ENCODE measurements around the gene CCDC27. TPM values are rescaled to one million over a fixed set of nuclear protein-coding genes. Genes with fewer than 3 reads are reported as not detected.

CCDC27 gene
- polyA plus RNA-seq, 3 donors, result not detected

DNA sequence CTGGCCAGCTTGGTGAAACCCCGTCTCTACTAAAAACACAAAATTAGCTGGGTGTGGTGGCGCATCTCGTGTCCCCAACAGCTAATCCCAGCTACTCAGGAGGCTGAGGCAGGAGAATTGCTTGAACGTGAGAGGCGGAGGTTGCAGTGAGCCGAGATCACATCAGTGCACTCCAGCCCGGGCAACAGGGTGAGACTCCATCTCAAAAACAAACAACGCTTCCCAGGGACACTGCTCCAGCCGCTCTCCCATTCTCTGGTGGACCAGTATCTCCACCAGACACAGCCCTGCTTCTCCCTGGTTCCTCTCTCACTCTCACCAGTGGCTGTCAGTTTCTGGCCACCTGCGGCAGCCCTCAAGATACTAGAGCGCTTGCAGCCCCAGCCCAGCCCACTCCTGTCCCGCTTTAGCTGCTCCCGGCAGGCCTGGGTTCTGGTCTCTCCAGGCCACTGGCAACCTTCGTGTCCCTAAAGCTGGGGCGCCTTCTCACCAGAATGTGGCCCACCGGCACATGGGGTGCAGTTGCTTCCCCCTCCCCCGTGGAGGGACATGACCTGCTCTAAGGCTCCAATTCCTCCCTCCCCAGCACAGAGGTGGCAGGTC, 65.0 kb downstream of the CCDC27 start:
- 95% methylated on average over 14 of the region's 17 CpGs for WGBS (ENCODE audit: insufficient coverage)
- Histone ChIP-seq H3K79me2 (ENCODE audit: insufficient read depth, low read length) (no peaks in the 10 kb centered on the region), H2AFZ (ENCODE audit: insufficient read depth, low read depth, low read length, poor library complexity, severe bottlenecking) (no peak overlapping the region), H3K27ac (ENCODE audit: low read depth in 1 of 2, low read length in 2 of 2) (no peak overlapping the region), H3K9ac (ENCODE audit: insufficient read depth, low read length, poor library complexity, severe bottlenecking) (no peak overlapping the region), H3K27me3 (ENCODE audit: control insufficient read depth in 2 of 2, insufficient read depth in 2 of 2, low read length in 2 of 2) (no peaks in the 10 kb centered on the region), H3K4me3 (replicated peaks in 1 of 3; ENCODE audit: low read depth in 2 of 3, low read length in 3 of 3) (no peak overlapping the region), H3K9me3 (replicated peaks in 1 of 2; ENCODE audit: control insufficient read depth in 1 of 2, insufficient read depth in 1 of 2, low read length in 2 of 2) (no peaks in the 10 kb centered on the region), H3K4me2 (replicated peaks; ENCODE audit: extremely low read depth, low read length, poor library complexity, severe bottlenecking) (no peak overlapping the region), H3K36me3 (replicated peaks in 1 of 2; ENCODE audit: control insufficient read depth in 1 of 2, insufficient read depth in 2 of 2, low read length in 2 of 2) (peaks cover 17 to 63% of the 10 kb centered on the region in 2 donors), H3K4me1 (ENCODE audit: control insufficient read depth in 1 of 2, insufficient read depth in 2 of 2, low read length in 2 of 2) (no peaks in the 10 kb centered on the region), H4K20me1 (ENCODE audit: insufficient read depth, low read length) (no peaks in the 10 kb centered on the region)
- Mint-ChIP-seq H3K27me3 (ENCODE audit: low read depth in 3 of 3) (peaks cover 0 to 5% (median 0%) of the 10 kb centered on the region in 3 donors), H3K27ac (no peak overlapping the region), H3K36me3 (peaks cover 51% of the 10 kb centered on the region in 2 donors), H3K4me3 (no peak overlapping the region), H3K9me3 (no peaks in the 10 kb centered on the region), H3K4me1 (peaks cover 6% of the 10 kb centered on the region)
- TF ChIP-seq, protein P1, sequence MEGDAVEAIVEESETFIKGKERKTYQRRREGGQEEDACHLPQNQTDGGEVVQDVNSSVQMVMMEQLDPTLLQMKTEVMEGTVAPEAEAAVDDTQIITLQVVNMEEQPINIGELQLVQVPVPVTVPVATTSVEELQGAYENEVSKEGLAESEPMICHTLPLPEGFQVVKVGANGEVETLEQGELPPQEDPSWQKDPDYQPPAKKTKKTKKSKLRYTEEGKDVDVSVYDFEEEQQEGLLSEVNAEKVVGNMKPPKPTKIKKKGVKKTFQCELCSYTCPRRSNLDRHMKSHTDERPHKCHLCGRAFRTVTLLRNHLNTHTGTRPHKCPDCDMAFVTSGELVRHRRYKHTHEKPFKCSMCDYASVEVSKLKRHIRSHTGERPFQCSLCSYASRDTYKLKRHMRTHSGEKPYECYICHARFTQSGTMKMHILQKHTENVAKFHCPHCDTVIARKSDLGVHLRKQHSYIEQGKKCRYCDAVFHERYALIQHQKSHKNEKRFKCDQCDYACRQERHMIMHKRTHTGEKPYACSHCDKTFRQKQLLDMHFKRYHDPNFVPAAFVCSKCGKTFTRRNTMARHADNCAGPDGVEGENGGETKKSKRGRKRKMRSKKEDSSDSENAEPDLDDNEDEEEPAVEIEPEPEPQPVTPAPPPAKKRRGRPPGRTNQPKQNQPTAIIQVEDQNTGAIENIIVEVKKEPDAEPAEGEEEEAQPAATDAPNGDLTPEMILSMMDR (IDR thresholded peaks at IDR 0.05), result no peak
- intact Hi-C loops (cut with micrococcal nuclease), result no loop called here
- no peak for DNase-seq

DNA sequence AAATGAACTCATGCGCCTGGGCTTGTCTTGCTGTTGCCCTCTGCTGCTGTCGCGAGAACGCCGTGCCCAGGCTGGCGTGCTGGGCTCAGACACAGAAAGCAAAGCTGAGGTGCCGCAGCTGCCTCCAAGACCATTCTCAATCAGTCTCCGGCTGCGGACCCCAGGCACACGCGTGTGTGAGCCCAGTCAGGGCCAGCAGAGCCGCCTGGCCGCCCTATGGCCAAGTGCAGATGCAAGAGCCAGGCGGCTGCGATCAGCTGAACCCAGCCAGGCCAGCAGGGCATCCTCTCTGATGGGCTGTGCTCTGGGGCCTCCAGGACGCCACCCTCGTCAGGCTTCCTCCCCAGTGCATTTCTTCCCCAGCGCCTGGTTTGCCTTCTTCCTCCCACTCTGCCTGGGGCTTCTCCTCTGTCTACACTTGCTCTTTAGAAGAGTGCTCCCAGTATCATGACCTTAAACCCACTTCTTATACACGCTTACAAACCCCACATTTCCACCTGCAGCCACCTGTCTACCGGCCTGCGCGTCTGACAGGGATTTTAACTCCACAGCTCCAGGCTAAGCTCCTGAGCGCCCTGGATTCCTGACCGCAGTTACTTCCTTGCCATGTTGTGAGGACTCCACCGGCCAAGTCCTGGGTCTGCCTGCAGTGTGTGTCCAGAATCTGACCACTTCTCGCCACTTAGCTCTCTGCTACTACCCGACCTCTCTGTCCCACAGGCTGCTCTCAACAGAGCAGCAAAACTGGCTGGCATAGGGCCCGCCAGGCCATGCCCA, 65.8 kb downstream of the CCDC27 start:
- Mint-ChIP-seq H3K4me3 (peak overlapping the region in 1 of 2 donors; percentile 5), H3K4me1 (peaks cover 6% of the 10 kb centered on the region), H3K27me3 (ENCODE audit: low read depth in 3 of 3) (peaks cover 0 to 5% (median 0%) of the 10 kb centered on the region in 3 donors), H3K36me3 (peaks cover 57 to 59% of the 10 kb centered on the region in 2 donors), H3K9me3 (no peaks in the 10 kb centered on the region), H3K27ac (peak overlapping the region in 3 of 7 donors; percentile 7 to 19 (median 16))
- no peak overlapping the region for H3K27ac ChIP-seq (ENCODE audit: low read depth in 1 of 2, low read length in 2 of 2)
- no peak overlapping the region for H2AFZ ChIP-seq (ENCODE audit: insufficient read depth, low read depth, low read length, poor library complexity, severe bottlenecking)
- no peaks in the 10 kb centered on the region for H3K4me1 ChIP-seq (ENCODE audit: control insufficient read depth in 1 of 2, insufficient read depth in 2 of 2, low read length in 2 of 2)
- no peaks in the 10 kb centered on the region for H3K9me3 ChIP-seq (replicated peaks in 1 of 2; ENCODE audit: control insufficient read depth in 1 of 2, insufficient read depth in 1 of 2, low read length in 2 of 2)
- H3K79me2 ChIP-seq (ENCODE audit: insufficient read depth, low read length), result no peaks in the 10 kb centered on the region
- DNase-seq, result no peak
- no peak overlapping the region for H3K4me2 ChIP-seq (replicated peaks; ENCODE audit: extremely low read depth, low read length, poor library complexity, severe bottlenecking)
- intact Hi-C loops (cut with micrococcal nuclease), result no loop called here
- peaks cover 20 to 71% of the 10 kb centered on the region in 2 donors for H3K36me3 ChIP-seq (replicated peaks in 1 of 2; ENCODE audit: control insufficient read depth in 1 of 2, insufficient read depth in 2 of 2, low read length in 2 of 2)
- H3K27me3 ChIP-seq (ENCODE audit: control insufficient read depth in 2 of 2, insufficient read depth in 2 of 2, low read length in 2 of 2), result no peaks in the 10 kb centered on the region
- TF ChIP-seq, protein P1 (IDR thresholded peaks at IDR 0.05), result no peak
- H3K4me3 ChIP-seq (replicated peaks in 1 of 3; ENCODE audit: low read depth in 2 of 3, low read length in 3 of 3), result no peak overlapping the region
- no peak overlapping the region for H3K9ac ChIP-seq (ENCODE audit: insufficient read depth, low read length, poor library complexity, severe bottlenecking)
- WGBS (ENCODE audit: insufficient coverage), result 95% methylated on average over 27 of the region's 28 CpGs
- no peaks in the 10 kb centered on the region for H4K20me1 ChIP-seq (ENCODE audit: insufficient read depth, low read length)
